ENCODE data around the gene ITSN1. TPM values are rescaled to one million over a fixed set of nuclear protein-coding genes. Genes with fewer than 3 reads are reported as not detected.

ITSN1 gene
- total RNA-seq, 2 experiments from 2014 or later, result 5.7 to 7.3 TPM

GRCh38 chr21:33650929-33651509, 8.7 kb downstream of the ITSN1 start:
- Mint-ChIP-seq H3K27ac (no peak overlapping the region), H3K36me3 (ENCODE audit: low read depth) (no peaks in the 10 kb centered on the region), H3K4me3 (no peak overlapping the region), H3K9me3 (ENCODE audit: low read depth) (no peaks in the 10 kb centered on the region), H3K27me3 (no peaks in the 10 kb centered on the region), H3K4me1 (no peaks in the 10 kb centered on the region)
- ChIA-PET CTCF (interaction anchor here (0.6 to 1.2 kb wide), 3 partner anchors 225 to 331 kb away, joined by 3 read pairs; no protein-coding TSS in a partner anchor), POLR2A (no interaction called here)
- intact Hi-C loops (cut with DNase I, micrococcal nuclease), result no loop called here
- DNase-seq, result no peak
- ATAC-seq, result no peak

- DNase-seq, result no peak
- ATAC-seq, result no peak
- no peaks in the 10 kb centered on the region for H3K4me1 Mint-ChIP-seq
- no peak overlapping the region for H3K27ac Mint-ChIP-seq
- no peak overlapping the region for H3K4me3 Mint-ChIP-seq
- H3K36me3 Mint-ChIP-seq (ENCODE audit: low read depth), result no peaks in the 10 kb centered on the region
- H3K9me3 Mint-ChIP-seq (ENCODE audit: low read depth), result no peaks in the 10 kb centered on the region
- ChIA-PET POLR2A (no interaction called here), CTCF (interaction anchor here (1.2 kb wide), 1 partner anchor 247 kb away, joined by 3 read pairs; no protein-coding TSS in a partner anchor)
- intact Hi-C loops (cut with DNase I, micrococcal nuclease), result no loop called here
- H3K27me3 Mint-ChIP-seq, result no peaks in the 10 kb centered on the region
Measured at GRCh38 chr21:33651965-33652680, 9.8 kb downstream of the ITSN1 start.

- Mint-ChIP-seq H3K27me3 (no peaks in the 10 kb centered on the region), H3K27ac (no peak overlapping the region), H3K4me1 (no peaks in the 10 kb centered on the region), H3K36me3 (ENCODE audit: low read depth) (no peaks in the 10 kb centered on the region), H3K9me3 (ENCODE audit: low read depth) (no peaks in the 10 kb centered on the region), H3K4me3 (no peak overlapping the region)
- intact Hi-C loops (cut with DNase I, micrococcal nuclease), result no loop called here
- ChIA-PET CTCF (no interaction called here), POLR2A (no interaction called here)
- ATAC-seq (no peak), DNase-seq (no peak)
Measured at GRCh38 chr21:33654412-33654811, 12.1 kb downstream of the ITSN1 start.

GRCh38 chr21:33655588-33656221, 13.4 kb downstream of the ITSN1 start:
- ATAC-seq (no peak), DNase-seq (no peak)
- intact Hi-C loops (cut with DNase I, micrococcal nuclease), result no loop called here
- Mint-ChIP-seq H3K4me1 (no peaks in the 10 kb centered on the region), H3K4me3 (no peak overlapping the region), H3K27ac (no peak overlapping the region), H3K27me3 (no peaks in the 10 kb centered on the region), H3K36me3 (ENCODE audit: low read depth) (no peaks in the 10 kb centered on the region), H3K9me3 (ENCODE audit: low read depth) (no peaks in the 10 kb centered on the region)
- CTCF ChIA-PET, result no interaction called here
- POLR2A ChIA-PET, result no interaction called here

GRCh38 chr21:33657124-33657820, 15.0 kb downstream of the ITSN1 start:
- intact Hi-C loops (cut with DNase I, micrococcal nuclease), result no loop called here
- ATAC-seq (no peak), DNase-seq (no peak)
- H3K36me3 Mint-ChIP-seq (ENCODE audit: low read depth), result no peaks in the 10 kb centered on the region
- CTCF ChIA-PET, result interaction anchor here (0.6 kb wide), 1 partner anchor 91 kb away, joined by 5 read pairs; no protein-coding TSS in a partner anchor
- H3K9me3 Mint-ChIP-seq (ENCODE audit: low read depth), result peaks cover 1% of the 10 kb centered on the region
- no peak overlapping the region for H3K4me3 Mint-ChIP-seq
- no peak overlapping the region for H3K27ac Mint-ChIP-seq
- POLR2A ChIA-PET, result no interaction called here
- no peaks in the 10 kb centered on the region for H3K27me3 Mint-ChIP-seq
- no peaks in the 10 kb centered on the region for H3K4me1 Mint-ChIP-seq

- ChIA-PET POLR2A (no interaction called here), CTCF (no interaction called here)
- Mint-ChIP-seq H3K36me3 (ENCODE audit: low read depth) (no peaks in the 10 kb centered on the region), H3K4me3 (no peak overlapping the region), H3K27me3 (no peaks in the 10 kb centered on the region), H3K27ac (no peak overlapping the region), H3K4me1 (no peaks in the 10 kb centered on the region), H3K9me3 (ENCODE audit: low read depth) (peaks cover 1% of the 10 kb centered on the region)
- intact Hi-C loops (cut with DNase I, micrococcal nuclease), result no loop called here
- ATAC-seq, result no peak
- DNase-seq, result no peak
Measured at GRCh38 chr21:33658919-33659567, 16.7 kb downstream of the ITSN1 start.

- ChIA-PET CTCF (no interaction called here), POLR2A (no interaction called here)
- intact Hi-C loops (cut with DNase I, micrococcal nuclease), result no loop called here
- no peak for DNase-seq
- no peaks in the 10 kb centered on the region for H3K36me3 Mint-ChIP-seq (ENCODE audit: low read depth)
- ATAC-seq, result no peak
- H3K27ac Mint-ChIP-seq, result no peak overlapping the region
- H3K4me1 Mint-ChIP-seq, result no peaks in the 10 kb centered on the region
- peaks cover 1% of the 10 kb centered on the region for H3K9me3 Mint-ChIP-seq (ENCODE audit: low read depth)
- no peak overlapping the region for H3K4me3 Mint-ChIP-seq
- H3K27me3 Mint-ChIP-seq, result no peaks in the 10 kb centered on the region
Measured at GRCh38 chr21:33659568-33659949, 17.3 kb downstream of the ITSN1 start.

GRCh38 chr21:33660406-33660805, 18.1 kb downstream of the ITSN1 start:
- peaks cover 1% of the 10 kb centered on the region for H3K9me3 Mint-ChIP-seq (ENCODE audit: low read depth)
- no peak for DNase-seq
- CTCF ChIA-PET, result no interaction called here
- intact Hi-C loops (cut with DNase I, micrococcal nuclease), result no loop called here
- H3K27me3 Mint-ChIP-seq, result no peaks in the 10 kb centered on the region
- no peaks in the 10 kb centered on the region for H3K4me1 Mint-ChIP-seq
- no peak for ATAC-seq
- no peak overlapping the region for H3K27ac Mint-ChIP-seq
- no peaks in the 10 kb centered on the region for H3K36me3 Mint-ChIP-seq (ENCODE audit: low read depth)
- no peak overlapping the region for H3K4me3 Mint-ChIP-seq
- POLR2A ChIA-PET, result no interaction called here

- no peak overlapping the region for H3K4me3 Mint-ChIP-seq
Measured at GRCh38 chr21:33661146-33661545, 18.8 kb downstream of the ITSN1 start.

GRCh38 chr21:33662046-33662445, 19.7 kb downstream of the ITSN1 start:
- H3K36me3 Mint-ChIP-seq (ENCODE audit: low read depth), result no peaks in the 10 kb centered on the region
- no peak overlapping the region for H3K4me3 Mint-ChIP-seq
- intact Hi-C loops (cut with DNase I, micrococcal nuclease), result no loop called here
- no peaks in the 10 kb centered on the region for H3K27me3 Mint-ChIP-seq
- H3K9me3 Mint-ChIP-seq (ENCODE audit: low read depth), result peaks cover 1% of the 10 kb centered on the region
- DNase-seq (no peak), ATAC-seq (no peak)
- CTCF ChIA-PET, result no interaction called here
- POLR2A ChIA-PET, result no interaction called here
- no peaks in the 10 kb centered on the region for H3K4me1 Mint-ChIP-seq
- no peak overlapping the region for H3K27ac Mint-ChIP-seq

More at GRCh38 chr21:33661146-33661545, 18.8 kb downstream of the ITSN1 start:
- H3K27ac Mint-ChIP-seq, result no peak overlapping the region
- H3K4me1 Mint-ChIP-seq, result no peaks in the 10 kb centered on the region
- ChIA-PET POLR2A (no interaction called here), CTCF (interaction anchor here (0.7 kb wide), 1 partner anchor 480 kb away, joined by 4 read pairs; no protein-coding TSS in a partner anchor)
- DNase-seq, result no peak
- no peaks in the 10 kb centered on the region for H3K27me3 Mint-ChIP-seq
- no peak for ATAC-seq
- H3K36me3 Mint-ChIP-seq (ENCODE audit: low read depth), result no peaks in the 10 kb centered on the region
- H3K9me3 Mint-ChIP-seq (ENCODE audit: low read depth), result peaks cover 1% of the 10 kb centered on the region
- intact Hi-C loops (cut with DNase I, micrococcal nuclease), result no loop called here

GRCh38 chr21:33663241-33663640, 20.9 kb downstream of the ITSN1 start:
- H3K36me3 Mint-ChIP-seq (ENCODE audit: low read depth), result no peaks in the 10 kb centered on the region
- ATAC-seq (no peak), DNase-seq (no peak)
- CTCF ChIA-PET, result no interaction called here
- no peaks in the 10 kb centered on the region for H3K4me1 Mint-ChIP-seq
- peaks cover 1% of the 10 kb centered on the region for H3K9me3 Mint-ChIP-seq (ENCODE audit: low read depth)
- no peak overlapping the region for H3K27ac Mint-ChIP-seq
- no peak overlapping the region for H3K4me3 Mint-ChIP-seq
- intact Hi-C loops (cut with DNase I, micrococcal nuclease), result no loop called here
- POLR2A ChIA-PET, result interaction anchor here (0.7 kb wide), 1 partner anchor 961 kb away, joined by 8 read pairs; no protein-coding TSS in a partner anchor
- H3K27me3 Mint-ChIP-seq, result no peaks in the 10 kb centered on the region
